GM21619 (cell line): Measurements from ENCODE around the gene CYSRT1.
A peak's percentile ranks its signal among the peaks of the same experiment; 100 is the strongest.

Source experiments
- ATAC-seq: cut with Tn5 transposase; IDR thresholded peaks from one replicate; pipeline ENCODE4 v1.9.1; 2021; ENCODE audit not compliant: unreplicated experiment

CYSRT1 gene

DNA sequence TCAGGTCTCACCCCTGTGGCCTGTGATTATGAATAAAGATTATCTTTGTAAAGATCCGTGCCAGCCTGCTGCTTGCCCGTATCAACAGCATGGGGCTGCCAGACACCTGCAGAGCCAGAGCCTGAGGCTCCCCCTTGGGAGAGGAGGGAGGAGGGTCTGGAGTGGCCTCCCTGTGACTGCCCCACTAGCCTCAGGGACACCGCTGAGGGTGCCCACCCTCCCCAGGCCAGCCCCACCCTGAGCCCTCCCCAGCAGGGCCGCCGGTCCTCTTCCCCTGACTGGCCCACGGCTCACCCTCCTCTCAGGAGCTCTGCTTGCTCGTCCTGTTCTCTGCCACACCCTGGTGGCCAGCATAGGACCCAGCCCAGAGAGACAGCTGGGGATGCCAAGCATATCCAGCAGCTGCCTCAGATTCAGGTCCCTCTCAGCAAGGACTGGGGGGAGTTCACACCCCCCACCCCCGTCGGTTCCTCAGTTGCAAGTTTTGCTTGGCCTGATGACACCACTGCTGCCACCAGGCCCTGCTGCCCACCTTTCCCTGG is 34.6 kb upstream of the CYSRT1 start:
- ATAC-seq = no peak

DNA sequence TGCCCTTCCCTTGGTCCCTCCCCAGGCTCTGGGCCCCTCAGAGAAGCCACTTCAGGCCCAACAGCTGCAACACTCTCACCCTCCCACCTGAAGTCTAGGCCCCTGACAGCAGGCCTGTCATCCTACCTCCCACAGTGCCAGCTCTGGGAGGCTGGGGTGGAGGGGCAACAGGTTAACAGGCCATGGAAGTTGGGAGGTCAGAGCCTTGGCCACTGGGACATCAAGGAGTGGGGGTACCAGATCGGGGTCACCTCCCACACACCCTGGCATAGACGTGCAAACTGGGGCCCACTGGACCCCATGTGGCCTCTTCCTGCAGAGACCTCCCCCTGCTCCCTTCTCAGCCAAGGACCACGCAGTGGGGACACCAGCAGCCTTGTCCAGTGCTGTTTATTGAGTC is 33.7 kb upstream of the CYSRT1 start:
- ATAC-seq = no peak

DNA sequence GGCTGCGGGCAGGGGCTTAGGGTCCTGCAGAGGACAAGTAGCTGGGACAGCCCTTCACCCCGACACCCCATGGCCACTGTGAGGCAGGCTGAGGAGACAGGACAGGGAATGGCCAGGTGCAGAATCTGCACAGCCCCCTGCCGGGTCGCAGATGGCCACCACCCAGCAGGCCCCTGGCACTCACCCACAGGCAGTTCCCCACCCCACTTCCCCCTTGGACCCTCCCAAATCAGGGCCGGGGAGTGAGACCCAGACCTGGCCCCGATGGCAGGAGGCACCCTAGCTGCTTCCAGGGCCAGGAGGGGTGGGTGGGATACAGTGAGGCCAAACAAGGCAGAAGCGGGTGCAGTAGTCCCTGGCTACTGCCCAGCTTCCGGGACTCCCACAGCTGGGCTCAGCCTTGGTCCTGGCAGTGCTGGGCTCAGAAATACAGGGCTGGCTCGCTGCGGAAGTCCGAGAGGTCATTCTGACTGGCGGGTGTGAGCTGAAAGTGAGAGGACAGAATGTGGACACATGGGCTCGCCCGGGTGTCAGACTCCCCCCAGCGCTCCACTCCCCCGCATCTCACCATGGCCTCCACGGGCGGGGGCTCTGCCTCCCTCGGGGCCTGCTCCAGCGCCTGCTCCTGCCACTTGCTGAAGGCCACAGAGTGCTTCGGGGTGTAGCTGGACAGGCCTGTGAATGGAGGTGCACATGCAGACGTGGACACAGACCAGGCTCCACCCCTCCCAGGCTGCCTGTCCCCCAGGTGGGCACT is 33.1 kb upstream of the CYSRT1 start:
- no peak for ATAC-seq

DNA sequence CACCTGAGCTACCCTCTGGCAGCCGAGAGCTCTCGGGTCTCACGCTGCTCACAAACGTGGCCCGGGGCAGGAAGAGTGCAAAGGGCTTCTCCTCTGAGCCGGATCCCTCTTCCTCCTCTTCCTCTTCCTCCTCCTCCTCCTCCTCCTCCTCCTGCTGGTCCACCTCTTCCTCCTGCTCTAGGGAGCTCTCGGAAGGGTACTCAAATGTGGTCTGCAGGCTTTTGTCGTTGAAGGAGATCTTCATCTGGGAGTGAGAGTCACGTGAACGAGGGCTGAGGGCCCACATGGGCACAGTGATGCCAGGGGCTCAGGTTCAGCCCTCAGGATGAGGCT is 32.6 kb upstream of the CYSRT1 start:
- no peak for ATAC-seq

DNA sequence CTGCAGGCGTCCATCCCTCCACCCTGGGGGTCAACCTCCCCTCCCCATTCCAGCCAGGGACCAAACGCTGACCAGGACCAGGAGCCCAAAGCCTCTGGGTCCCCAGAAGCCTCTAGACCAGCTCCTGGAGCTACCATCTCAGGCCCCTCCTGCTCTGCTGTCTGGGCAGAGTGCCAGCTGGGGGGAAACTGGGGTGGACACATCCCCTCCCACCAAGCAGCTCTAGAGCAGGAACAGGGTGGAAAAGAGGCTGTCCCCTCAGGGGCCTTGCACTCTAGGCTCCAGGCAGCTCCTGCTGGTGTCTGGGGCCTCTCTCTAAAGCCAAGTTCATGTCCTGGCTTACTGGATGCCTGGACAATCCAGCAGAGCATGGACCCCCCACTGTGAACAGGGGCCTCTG is 32.1 kb upstream of the CYSRT1 start:
- ATAC-seq = no peak

DNA sequence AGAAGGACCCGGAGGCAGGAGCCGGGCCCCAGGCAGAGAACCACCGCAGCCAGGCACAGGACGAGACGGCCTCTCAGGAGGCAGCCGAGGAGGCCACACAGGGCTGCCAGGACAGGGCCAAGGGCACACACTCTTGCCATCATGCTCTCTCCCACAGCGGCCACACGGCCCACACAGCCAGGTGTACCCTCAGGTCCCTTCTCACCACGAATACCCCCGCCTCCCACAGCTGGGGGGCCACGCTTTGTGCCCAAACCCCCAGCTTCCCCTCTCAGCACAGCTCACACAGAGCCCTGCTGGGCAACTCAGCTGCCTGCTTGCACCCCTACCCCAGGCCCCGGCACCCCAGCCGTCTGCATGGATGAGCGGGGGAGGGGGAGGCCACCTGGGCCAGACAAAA is 31.2 kb upstream of the CYSRT1 start:
- ATAC-seq = no peak

- ATAC-seq = no peak
Measured at GRCh38 chr9:137194388-137194787, 30.6 kb upstream of the CYSRT1 start.

DNA sequence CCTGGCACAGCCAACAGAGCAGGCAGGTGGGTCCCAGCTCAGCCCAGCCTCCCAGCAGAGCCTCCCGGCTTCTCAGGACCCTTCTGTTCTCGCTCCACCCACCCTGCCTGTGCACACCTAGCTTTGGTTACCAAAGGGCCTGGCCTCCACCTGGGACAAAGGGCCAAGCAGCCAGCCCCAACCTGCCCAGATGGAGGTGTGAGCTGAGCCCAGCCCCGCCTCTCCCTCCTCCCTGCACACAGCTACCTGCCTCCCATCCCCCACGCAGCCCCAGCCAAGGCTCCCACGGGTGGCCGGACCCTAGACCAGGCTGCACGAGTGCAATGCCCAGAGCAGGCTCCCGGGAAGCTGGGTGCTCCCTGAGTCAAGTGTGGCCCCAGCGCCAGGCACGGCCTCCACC is 30.1 kb upstream of the CYSRT1 start:
- ATAC-seq = no peak

GRCh38 chr9:137195525-137196220 is 29.3 kb upstream of the CYSRT1 start:
- no peak for ATAC-seq

DNA sequence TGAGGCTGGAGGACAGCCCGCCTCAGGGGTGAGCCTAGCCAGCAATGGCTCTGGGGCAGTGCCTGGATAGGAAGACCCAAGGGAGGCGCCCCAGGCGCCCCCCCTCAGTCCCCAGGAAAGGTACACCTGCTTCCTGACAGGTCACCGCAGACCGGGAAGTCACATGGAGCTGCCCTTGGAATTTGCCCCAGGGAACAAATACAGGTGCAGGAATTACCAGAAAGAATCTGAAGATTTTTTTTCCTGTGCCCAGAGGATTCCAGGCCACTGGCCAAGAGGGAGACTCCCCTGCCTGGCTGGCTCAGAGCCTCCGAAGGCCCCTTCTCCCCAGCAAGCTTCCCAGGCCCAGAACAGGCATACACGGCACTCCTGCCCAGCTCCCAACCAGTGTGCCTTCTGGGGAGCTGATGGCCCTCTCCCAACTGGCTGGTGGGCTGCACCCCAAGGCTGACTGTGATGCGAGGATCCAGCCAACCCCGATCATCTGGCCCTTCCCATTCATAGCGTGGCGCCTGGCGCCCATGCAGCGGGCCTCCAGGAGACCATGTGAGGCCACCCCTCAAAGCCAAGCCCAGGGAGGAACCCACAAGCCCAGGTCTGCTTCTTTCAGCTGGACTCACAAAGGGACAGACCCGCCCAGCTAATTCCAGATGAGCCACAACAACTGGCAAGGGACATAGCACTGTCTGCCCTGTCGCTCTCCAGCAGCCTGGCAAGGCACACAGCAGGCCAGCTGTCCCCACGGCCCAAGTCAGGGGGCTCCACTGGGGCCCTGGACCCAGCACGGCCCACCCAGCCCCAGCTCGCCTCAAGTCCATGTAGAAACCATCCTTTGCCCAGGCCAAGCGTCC is 26.7 kb upstream of the CYSRT1 start:
- ATAC-seq = no peak

GRCh38 chr9:137198902-137199283 is 26.1 kb upstream of the CYSRT1 start:
- no peak for ATAC-seq

DNA sequence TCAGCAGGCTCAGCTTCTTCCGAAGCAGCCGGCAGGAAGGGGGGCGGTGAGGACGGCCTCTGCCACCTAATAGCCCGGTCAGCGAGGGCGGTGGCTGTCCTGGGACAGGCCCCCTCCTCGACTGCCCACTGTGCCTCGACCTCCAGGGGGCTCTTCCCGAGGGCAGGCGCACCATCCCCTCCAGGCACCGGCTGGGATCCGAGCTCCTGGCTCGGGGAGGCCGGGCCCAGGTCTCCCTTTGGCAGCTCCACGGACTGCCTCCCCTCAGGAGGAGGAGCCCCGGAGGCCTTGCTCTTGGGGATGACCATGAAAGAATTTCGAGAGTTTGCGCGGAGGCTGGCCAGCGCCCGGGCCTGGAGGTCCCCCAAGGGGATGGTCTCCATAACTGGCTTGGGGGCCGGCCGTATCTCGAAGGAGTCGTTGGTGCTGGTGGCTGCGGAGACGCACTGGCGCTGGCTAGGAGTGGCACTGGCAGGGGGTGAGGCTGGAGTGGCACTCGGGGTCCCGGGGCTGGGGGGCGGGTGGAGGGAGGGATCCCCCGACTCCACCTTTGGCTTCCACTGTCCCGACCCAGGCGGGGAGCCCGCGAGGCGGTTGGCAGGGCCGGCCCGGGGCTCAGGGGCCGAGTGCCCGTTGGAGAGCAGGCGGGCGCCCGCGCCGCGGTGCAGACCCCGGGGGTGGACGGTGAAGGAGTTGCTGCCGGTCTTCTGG is 25.4 kb upstream of the CYSRT1 start:
- no peak for ATAC-seq

DNA sequence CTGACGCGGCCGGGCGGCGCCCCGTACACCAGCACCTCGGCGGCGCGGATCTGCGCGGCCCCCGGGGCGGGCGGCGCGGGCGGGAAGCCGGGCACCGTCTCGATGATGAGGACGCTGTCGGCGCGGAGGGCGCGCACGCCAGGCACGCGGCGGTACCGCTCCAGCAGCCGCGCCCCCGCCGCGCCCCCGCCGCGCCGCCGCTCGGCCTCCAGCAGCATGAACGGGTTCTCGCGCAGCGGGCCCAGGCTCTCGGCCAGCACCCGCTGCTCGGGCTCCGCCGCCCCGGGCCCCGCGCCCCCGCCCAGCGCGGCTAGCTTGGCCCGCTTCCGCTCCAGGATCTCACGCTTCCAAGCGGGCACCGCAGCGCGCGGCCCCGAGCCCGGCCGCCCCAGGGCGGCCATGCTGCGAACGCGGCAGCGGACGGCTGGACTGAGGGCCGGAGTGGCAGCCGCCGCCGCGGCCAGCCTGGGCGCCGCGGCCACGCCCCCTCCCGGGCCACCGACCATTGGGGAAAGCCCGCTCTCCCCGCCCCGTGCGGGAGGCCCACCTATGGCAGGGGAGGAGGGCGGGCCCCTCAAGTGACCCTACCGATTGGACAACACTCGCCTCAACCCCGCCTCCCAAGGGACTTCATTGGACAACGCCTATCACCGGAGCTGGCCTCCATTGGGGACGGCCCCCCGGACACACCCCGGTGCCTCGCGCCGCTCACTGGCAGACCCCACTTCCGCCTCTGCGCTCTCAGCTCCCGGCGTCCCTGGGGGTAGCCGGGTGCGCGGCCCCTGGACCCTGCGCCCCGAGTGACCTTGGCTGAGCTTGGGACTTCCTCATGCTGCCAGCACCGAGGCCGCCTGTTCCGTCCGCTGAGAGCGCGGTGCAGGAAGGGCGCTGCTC is 24.4 kb upstream of the CYSRT1 start, which contains the start of gene TPRN:
TPRN (minus strand) TSS at position 431 of the 894 bp plus-strand sequence; CDS start at position 401, 30 bp downstream.
- ATAC-seq = peak; percentile 79

DNA sequence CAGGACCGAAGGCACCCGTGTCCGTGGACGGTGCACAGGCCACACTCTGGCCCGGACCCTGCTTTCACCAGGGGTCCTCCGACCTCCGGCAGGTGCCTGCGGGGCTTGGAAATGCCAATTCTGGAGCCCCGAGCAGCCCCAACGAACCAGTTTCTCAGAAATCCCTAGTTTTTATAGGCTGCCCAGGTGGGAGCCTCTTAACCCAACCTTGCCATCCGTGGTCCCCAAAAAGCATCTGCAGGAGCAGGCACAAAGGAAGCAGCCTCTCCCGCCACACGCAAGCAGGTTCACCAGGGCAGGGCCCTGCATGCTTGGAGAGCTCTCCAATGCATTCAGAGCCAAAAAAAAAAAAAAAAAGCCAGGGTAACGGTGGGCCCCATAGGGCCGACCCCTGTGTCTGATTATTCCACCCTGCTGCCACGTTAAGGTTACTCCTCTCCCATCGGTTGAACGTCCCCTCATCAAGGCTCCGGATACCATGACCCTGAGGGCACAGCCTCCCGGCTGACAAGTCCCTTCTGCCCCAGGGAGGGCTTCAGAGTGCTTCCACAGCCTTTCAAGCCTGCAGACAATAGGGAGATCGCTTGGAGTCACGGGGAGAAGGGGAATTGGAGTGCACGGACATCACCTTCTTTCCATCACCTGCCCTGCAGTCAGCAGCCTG is 23.6 kb upstream of the CYSRT1 start:
- ATAC-seq = no peak

- ATAC-seq = no peak
Measured at GRCh38 chr9:137202966-137203365, 22.0 kb upstream of the CYSRT1 start.

- ATAC-seq = no peak
Measured at GRCh38 chr9:137204731-137205125, 20.2 kb upstream of the CYSRT1 start.

DNA sequence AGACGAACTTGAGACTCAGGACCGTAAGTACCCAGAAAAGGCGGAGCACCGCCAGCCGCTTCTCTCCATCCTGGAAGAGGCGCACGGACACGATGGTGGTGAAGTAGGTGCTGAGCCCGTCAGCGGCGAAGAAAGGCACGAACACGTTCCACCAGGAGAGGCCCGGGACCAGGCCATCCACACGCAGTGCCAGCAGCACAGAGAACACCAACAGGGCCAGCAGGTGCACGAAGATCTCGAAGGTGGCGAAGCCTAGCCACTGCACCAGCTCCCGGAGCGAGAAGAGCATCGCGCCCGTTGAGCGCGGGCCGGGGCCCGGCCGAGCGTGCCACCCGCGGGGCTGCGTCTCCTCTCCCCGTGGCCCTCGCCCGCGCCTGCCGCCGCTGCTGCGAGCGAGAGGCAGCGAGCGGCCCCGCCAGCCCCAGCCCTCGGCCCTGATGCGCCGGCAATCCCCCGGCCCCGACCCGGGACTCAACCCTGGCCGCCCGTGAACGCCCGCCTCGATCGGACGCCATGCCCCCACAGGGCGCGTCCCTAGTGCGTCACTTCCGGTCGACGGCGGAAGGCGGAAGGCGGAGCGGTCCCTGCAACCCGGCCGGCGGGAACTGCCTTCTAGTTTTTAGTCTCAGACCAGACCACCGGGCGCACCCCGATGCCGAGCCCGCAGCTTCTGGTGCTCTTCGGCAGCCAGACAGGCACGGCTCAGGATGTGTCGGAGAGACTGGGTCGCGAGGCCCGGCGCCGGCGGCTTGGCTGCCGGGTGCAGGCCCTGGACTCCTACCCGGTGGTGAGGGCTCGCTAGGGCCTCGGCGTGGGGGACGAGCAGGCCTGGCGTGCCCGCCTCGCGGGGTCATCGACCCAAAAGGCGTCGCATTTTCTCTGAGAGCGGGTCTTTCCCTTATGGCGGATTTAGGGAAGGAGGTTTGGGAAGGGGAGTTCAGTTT is 19.6 kb upstream of the CYSRT1 start, which contains the start of the genes NDOR1 and TMEM203:
NDOR1 (plus strand) TSS at position 575 of the 944 bp plus-strand sequence; CDS start at position 653, 78 bp downstream.
TMEM203 (minus strand) TSS at position 523 of the 944 bp plus-strand sequence; CDS start at position 289, 234 bp downstream.
- peak; percentile 49 for ATAC-seq

DNA sequence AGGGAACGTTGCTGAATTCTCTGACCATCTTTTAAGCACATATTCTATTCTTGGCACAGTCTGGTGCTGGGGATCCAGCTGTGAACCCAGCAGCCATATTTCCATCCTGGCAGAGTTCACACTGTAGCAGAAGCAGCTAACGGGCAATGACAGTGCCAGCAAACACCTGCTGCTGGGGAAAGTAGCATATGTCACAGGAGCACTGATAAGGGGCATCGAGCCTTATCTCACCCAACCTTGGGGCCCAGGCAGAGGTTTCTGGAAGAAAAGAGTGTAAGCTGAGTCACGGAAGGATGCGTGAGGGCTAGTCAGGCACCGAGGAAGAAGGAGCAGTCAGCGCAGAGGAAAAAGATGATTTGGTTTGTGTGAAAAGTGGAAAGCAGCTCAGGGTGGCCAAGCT is 18.4 kb upstream of the CYSRT1 start:
- ATAC-seq = no peak
